T follicular helper cell (primary cell): ENCODE measurements around the gene RNF32.
"Not testable (repeated sequence)": the region's sequence is repeated elsewhere in the genome, so short reads cannot be mapped to it uniquely, and the experiment has no call there.

Experiments used
- DNase-seq: peaks from one replicate; pipeline ENCODE4 v3.0.0-alpha.2; 2020; ENCODE audit warnings: low read depth

The RNF32 gene

GRCh38 chr7:156642306-156643045 is 1.9 kb downstream of the RNF32 start:
- no peak for DNase-seq

GRCh38 chr7:156647330-156647729 is 6.8 kb downstream of the RNF32 start:
- not testable (repeated sequence) for DNase-seq

- no peak for DNase-seq
Observed at GRCh38 chr7:156650042-156650441, 9.5 kb downstream of the RNF32 start.

- no peak for DNase-seq
Observed at GRCh38 chr7:156651474-156651873, 10.9 kb downstream of the RNF32 start.

- DNase-seq = no peak
Observed at GRCh38 chr7:156652886-156653568, 12.5 kb downstream of the RNF32 start.

GRCh38 chr7:156654511-156655234 is 14.1 kb downstream of the RNF32 start:
- DNase-seq = no peak

- DNase-seq = no peak
Observed at GRCh38 chr7:156655251-156655650, 14.7 kb downstream of the RNF32 start.

- DNase-seq = no peak
Observed at GRCh38 chr7:156655983-156656382, 15.4 kb downstream of the RNF32 start.

- DNase-seq = no peak
Observed at GRCh38 chr7:156656598-156656997, 16.0 kb downstream of the RNF32 start.

- no peak for DNase-seq
Observed at GRCh38 chr7:156657681-156658080, 17.1 kb downstream of the RNF32 start.

GRCh38 chr7:156659203-156659602 is 18.6 kb downstream of the RNF32 start:
- DNase-seq = no peak

GRCh38 chr7:156659961-156660360 is 19.4 kb downstream of the RNF32 start:
- DNase-seq = no peak

- DNase-seq = no peak
Observed at GRCh38 chr7:156661637-156662036, 21.1 kb downstream of the RNF32 start.

GRCh38 chr7:156662277-156662676 is 21.7 kb downstream of the RNF32 start:
- no peak for DNase-seq

- DNase-seq = no peak
Observed at GRCh38 chr7:156665101-156665500, 24.5 kb downstream of the RNF32 start.

- DNase-seq = no peak
Observed at GRCh38 chr7:156666368-156667109, 26.0 kb downstream of the RNF32 start.

GRCh38 chr7:156667110-156667426 is 26.5 kb downstream of the RNF32 start:
- no peak for DNase-seq

GRCh38 chr7:156668130-156668741 is 27.7 kb downstream of the RNF32 start:
- DNase-seq = no peak

GRCh38 chr7:156669035-156669828 is 28.7 kb downstream of the RNF32 start:
- no peak for DNase-seq

GRCh38 chr7:156673454-156673853 is 32.9 kb downstream of the RNF32 start:
- no peak for DNase-seq

- DNase-seq = no peak
Observed at GRCh38 chr7:156673902-156674301, 33.3 kb downstream of the RNF32 start.
